NCI-H526 (cell line): ENCODE data around the gene ATAD3C.
"Not testable (repeated sequence)": the region's sequence is repeated elsewhere in the genome, so short reads cannot be mapped to it uniquely, and the experiment has no call there.

Experiments used
- DNase-seq, 2 experiments: peaks; one replicate each; lab custom pipeline; 2025; lab: John Stamatoyannopoulos, UW

ATAD3C gene

GRCh38 chr1:1418464-1419362 is 30.8 kb upstream of the ATAD3C start:
- no peak for DNase-seq

GRCh38 chr1:1419363-1419812 is 30.1 kb upstream of the ATAD3C start:
- peak in 1 of 2 experiments; percentile 68 for DNase-seq

- DNase-seq, result no peak
Measured at GRCh38 chr1:1419813-1420653, 29.5 kb upstream of the ATAD3C start.

- no peak for DNase-seq
Measured at GRCh38 chr1:1420654-1421141, 28.8 kb upstream of the ATAD3C start.

GRCh38 chr1:1421147-1421906 is 28.2 kb upstream of the ATAD3C start, which contains the start of gene ANKRD65:
TSS of gene ANKRD65 (minus strand) at chr1:1421276. CDS start at chr1:1421005, 271 bp downstream.
- peak; percentile 68 to 89 for DNase-seq

- no peak for DNase-seq
Measured at GRCh38 chr1:1421907-1422464, 27.5 kb upstream of the ATAD3C start.

- no peak for DNase-seq
Measured at GRCh38 chr1:1422465-1423244, 26.8 kb upstream of the ATAD3C start.

- no peak for DNase-seq
Measured at GRCh38 chr1:1423245-1423597, 26.3 kb upstream of the ATAD3C start.

GRCh38 chr1:1424707-1425106 is 24.8 kb upstream of the ATAD3C start:
- DNase-seq, result no peak

GRCh38 chr1:1425426-1425752 is 24.1 kb upstream of the ATAD3C start:
- no peak for DNase-seq

GRCh38 chr1:1425753-1426495 is 23.6 kb upstream of the ATAD3C start:
- DNase-seq, result no peak

- no peak for DNase-seq
Measured at GRCh38 chr1:1426496-1427105, 22.9 kb upstream of the ATAD3C start.

GRCh38 chr1:1427106-1427819 is 22.2 kb upstream of the ATAD3C start:
- no peak for DNase-seq

- no peak for DNase-seq
Measured at GRCh38 chr1:1427820-1428148, 21.7 kb upstream of the ATAD3C start.

- DNase-seq, result no peak
Measured at GRCh38 chr1:1428174-1428573, 21.3 kb upstream of the ATAD3C start.

- not testable (repeated sequence) for DNase-seq
Measured at GRCh38 chr1:1428967-1429366, 20.5 kb upstream of the ATAD3C start.

- DNase-seq, result no peak
Measured at GRCh38 chr1:1429671-1430073, 19.8 kb upstream of the ATAD3C start.

- no peak for DNase-seq
Measured at GRCh38 chr1:1430114-1430982, 19.1 kb upstream of the ATAD3C start.
